HepG2 (cell line): ENCODE measurements around the gene LINGO3. TPM values are rescaled to one million over a fixed set of nuclear protein-coding genes. Genes with fewer than 3 reads are reported as not detected.

ENCODE experiments used
- AHR ChIP-seq: IDR thresholded peaks from 2 replicates; pipeline ENCODE4 v1.6.1; 2018; ENCODE audit warnings: missing genetic modification reagents, missing compliant biosample characterization
- ARHGAP35 ChIP-seq: sonication (generic); formaldehyde crosslinking; IDR thresholded peaks from 2 replicates; pipeline ENCODE4 v1.9.0; 2022; ENCODE audit warnings: mild to moderate bottlenecking, inconsistent platforms, moderate library complexity, missing genetic modification reagents, borderline replicate concordance
- DMAP1 ChIP-seq: IDR thresholded peaks from 2 replicates; pipeline ENCODE4 v1.6.1; 2016
- ELK4 ChIP-seq: sonication (generic); formaldehyde crosslinking; IDR thresholded peaks from 2 replicates; pipeline ENCODE4 v1.9.0; 2021; ENCODE audit warnings: missing genetic modification reagents, borderline replicate concordance
- GATAD2A ChIP-seq: IDR thresholded peaks from 2 replicates; pipeline ENCODE4 v1.6.1; 2016
- HDAC2 ChIP-seq: sonication (generic); formaldehyde crosslinking; IDR thresholded peaks from 2 replicates; pipeline ENCODE4 v1.4.0; 2020; ENCODE audit warnings: missing genetic modification reagents
- IRX3 ChIP-seq: sonication (generic); formaldehyde crosslinking; IDR thresholded peaks from 2 replicates; pipeline ENCODE4 v1.8.1; 2023; ENCODE audit warnings: mild to moderate bottlenecking, low read depth, missing genetic modification reagents, borderline replicate concordance
- NFAT5 ChIP-seq: sonication (generic); formaldehyde crosslinking; IDR thresholded peaks from 2 replicates; pipeline ENCODE4 v1.4.0; 2020; ENCODE audit warnings: missing genetic modification reagents
- NONO ChIP-seq, 2 experiments: fragments of 450-650 bp in 1 of 2; sonication (generic) in 1 of 2; formaldehyde crosslinking in 1 of 2; IDR thresholded peaks in 1 of 2; conservative IDR thresholded peaks in 1 of 2; 2 replicates each; pipeline versions ENCODE4 v1.6.1 to v1.8.0; 2017 to 2022; ENCODE audit warnings: mild to moderate bottlenecking in 1 of 2, missing genetic modification reagents in 1 of 2, moderate library complexity in 1 of 2
- U2AF2 ChIP-seq: fragments of 200-400 bp; formaldehyde crosslinking; IDR thresholded peaks from 2 replicates; pipeline ENCODE4 v1.6.1; 2017; ENCODE audit warnings: low read depth, mild to moderate bottlenecking, low read length
- ZBTB44 ChIP-seq: sonication (generic); formaldehyde crosslinking; IDR thresholded peaks from 2 replicates; pipeline ENCODE4 v1.4.0; 2020; ENCODE audit warnings: missing genetic modification reagents
- ZBTB7B ChIP-seq: sonication (generic); formaldehyde crosslinking; IDR thresholded peaks from 2 replicates; pipeline ENCODE4 v1.4.0; 2020; ENCODE audit warnings: missing genetic modification reagents
- ZGPAT ChIP-seq: IDR thresholded peaks from 2 replicates; pipeline ENCODE4 v1.6.1; 2016; ENCODE audit warnings: mild to moderate bottlenecking
- ZIK1 ChIP-seq: sonication (generic); formaldehyde crosslinking; IDR thresholded peaks from 2 replicates; pipeline ENCODE4 v1.5.0; 2020; ENCODE audit warnings: mild to moderate bottlenecking, low read depth, missing genetic modification reagents, borderline replicate concordance
- ZNF547 ChIP-seq: sonication (generic); formaldehyde crosslinking; IDR thresholded peaks from 2 replicates; pipeline ENCODE4 v1.5.1; 2020; ENCODE audit warnings: mild to moderate bottlenecking, missing genetic modification reagents
- ZNF569 ChIP-seq: sonication (generic); formaldehyde crosslinking; IDR thresholded peaks from 2 replicates; pipeline ENCODE4 v1.5.0; 2020; ENCODE audit warnings: mild to moderate bottlenecking, missing genetic modification reagents, moderate library complexity, borderline replicate concordance
- ZNF572 ChIP-seq: sonication (generic); formaldehyde crosslinking; IDR thresholded peaks from 2 replicates; pipeline ENCODE4 v1.5.1; 2020; ENCODE audit warnings: mild to moderate bottlenecking, missing genetic modification reagents
- polyA plus RNA-seq, 8 experiments: library from polyadenylated mRNA; depleted of rRNA in 3 of 8; stranded (reverse) in 7 of 8; unstranded in 1 of 8; fragments of >200 nt; fragmentation: Illumina TruSeq in 4 of 8; extraction: Trizol in 4 of 8; gene quantifications; 2 replicates each; pipeline versions ENCODE4 v1.2.1 to v1.2.3, GENCODE V29; 2011 to 2016; ENCODE audit warnings: low read depth in 4 of 8, missing spikeins in 1 of 8, mixed read lengths in 1 of 8; ENCODE audit not compliant: insufficient read depth in 1 of 8
- total RNA-seq, 5 experiments: library from RNA; depleted of rRNA; stranded (reverse); fragments of >200 nt; fragmentation: Illumina TruSeq; extraction: Trizol; gene quantifications; 2 replicates each; pipeline ENCODE4 v1.2.3, GENCODE V29; 2016; ENCODE audit warnings: low read depth in 1 of 5
- TF ChIP-seq, protein P1 (sequence below): IDR thresholded peaks from 2 replicates; pipeline ENCODE4 v1.6.1; 2016; ENCODE audit warnings: mild to moderate bottlenecking, missing biosample characterization, missing genetic modification reagents
- TF ChIP-seq, protein P2 (sequence below): sonication (generic); formaldehyde crosslinking; IDR thresholded peaks from 2 replicates; pipeline ENCODE4 v1.5.0; 2020; ENCODE audit warnings: missing genetic modification reagents

Gene LINGO3
- total and polyA plus RNA-seq, 2 of the 13 experiments (the other 11 are each of a cell fraction or from before 2014, with no cell fraction given), result not detected

- TF ChIP-seq ELK4 (CRISPR knock-in tag), result no peak
- no peak for TF ChIP-seq NFAT5
- no peak for TF ChIP-seq IRX3 (CRISPR knock-in tag)
- TF ChIP-seq DMAP1, result no peak
- TF ChIP-seq ZNF547 (CRISPR knock-in tag), result no peak
- no peak for TF ChIP-seq ARHGAP35 (CRISPR knock-in tag)
- no peak for TF ChIP-seq NONO (IDR thresholded peaks at IDR 0.05)
- 0 out of 2 replicates have a peak, but pooled peaks have one; percentile 18 for TF ChIP-seq NONO (CRISPR knock-in tag; conservative IDR thresholded peaks at IDR 0.05)
- TF ChIP-seq, protein P1, sequence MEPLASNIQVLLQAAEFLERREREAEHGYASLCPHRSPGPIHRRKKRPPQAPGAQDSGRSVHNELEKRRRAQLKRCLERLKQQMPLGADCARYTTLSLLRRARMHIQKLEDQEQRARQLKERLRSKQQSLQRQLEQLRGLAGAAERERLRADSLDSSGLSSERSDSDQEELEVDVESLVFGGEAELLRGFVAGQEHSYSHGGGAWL (CRISPR knock-in tag), result no peak
- TF ChIP-seq U2AF2, result no peak
- no peak for TF ChIP-seq GATAD2A (CRISPR knock-in tag)
- no peak for TF ChIP-seq ZNF572 (CRISPR knock-in tag)
- no peak for TF ChIP-seq HDAC2 (CRISPR knock-in tag)
- TF ChIP-seq ZNF569 (CRISPR knock-in tag), result no peak
- TF ChIP-seq ZBTB44 (CRISPR knock-in tag), result no peak
- TF ChIP-seq, protein P2, sequence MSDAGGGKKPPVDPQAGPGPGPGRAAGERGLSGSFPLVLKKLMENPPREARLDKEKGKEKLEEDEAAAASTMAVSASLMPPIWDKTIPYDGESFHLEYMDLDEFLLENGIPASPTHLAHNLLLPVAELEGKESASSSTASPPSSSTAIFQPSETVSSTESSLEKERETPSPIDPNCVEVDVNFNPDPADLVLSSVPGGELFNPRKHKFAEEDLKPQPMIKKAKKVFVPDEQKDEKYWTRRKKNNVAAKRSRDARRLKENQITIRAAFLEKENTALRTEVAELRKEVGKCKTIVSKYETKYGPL, result no peak
- TF ChIP-seq ZIK1, result no peak
- no peak for TF ChIP-seq AHR (CRISPR knock-in tag)
- no peak for TF ChIP-seq ZGPAT (CRISPR knock-in tag)
- no peak for TF ChIP-seq ZBTB7B (CRISPR knock-in tag)
These were observed 29.3 kb downstream of the LINGO3 start (continued) for GRCh38 chr19:2278459-2279158.
